ENCODE results near the gene CD99L2. TPM values are rescaled to one million over a fixed set of nuclear protein-coding genes. Genes with fewer than 3 reads are reported as not detected.
A peak's percentile ranks its signal among the peaks of the same experiment; 100 is the strongest.

The CD99L2 gene
- total RNA-seq, 4 donors from 2014 or later = 49.7 to 78.7 (median 58.1) TPM

DNA sequence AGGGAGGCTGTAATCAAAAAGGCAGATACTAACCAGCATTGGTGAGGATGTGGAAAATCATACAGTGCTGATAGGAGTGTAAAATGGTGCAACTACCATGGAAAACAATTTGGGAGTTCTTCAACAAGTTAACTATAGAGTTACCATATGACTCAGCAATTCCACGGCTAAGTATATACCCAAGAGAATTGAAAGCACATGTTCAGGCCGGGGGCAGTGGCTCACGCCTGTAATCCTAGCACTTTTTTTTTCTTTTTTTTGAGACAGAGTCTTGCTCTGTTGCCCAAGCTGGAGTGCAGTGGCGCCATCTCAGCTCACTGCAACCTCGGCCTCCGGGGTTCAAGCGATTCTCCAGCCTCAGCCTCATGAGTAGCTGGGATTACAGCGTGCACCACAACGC, 15.0 kb upstream of the CD99L2 start:
- ATAC-seq (ENCODE audit: low FRiP score) (no peak), DNase-seq (ENCODE audit: low spot score) (no peak)
- TF ChIP-seq, protein P1, sequence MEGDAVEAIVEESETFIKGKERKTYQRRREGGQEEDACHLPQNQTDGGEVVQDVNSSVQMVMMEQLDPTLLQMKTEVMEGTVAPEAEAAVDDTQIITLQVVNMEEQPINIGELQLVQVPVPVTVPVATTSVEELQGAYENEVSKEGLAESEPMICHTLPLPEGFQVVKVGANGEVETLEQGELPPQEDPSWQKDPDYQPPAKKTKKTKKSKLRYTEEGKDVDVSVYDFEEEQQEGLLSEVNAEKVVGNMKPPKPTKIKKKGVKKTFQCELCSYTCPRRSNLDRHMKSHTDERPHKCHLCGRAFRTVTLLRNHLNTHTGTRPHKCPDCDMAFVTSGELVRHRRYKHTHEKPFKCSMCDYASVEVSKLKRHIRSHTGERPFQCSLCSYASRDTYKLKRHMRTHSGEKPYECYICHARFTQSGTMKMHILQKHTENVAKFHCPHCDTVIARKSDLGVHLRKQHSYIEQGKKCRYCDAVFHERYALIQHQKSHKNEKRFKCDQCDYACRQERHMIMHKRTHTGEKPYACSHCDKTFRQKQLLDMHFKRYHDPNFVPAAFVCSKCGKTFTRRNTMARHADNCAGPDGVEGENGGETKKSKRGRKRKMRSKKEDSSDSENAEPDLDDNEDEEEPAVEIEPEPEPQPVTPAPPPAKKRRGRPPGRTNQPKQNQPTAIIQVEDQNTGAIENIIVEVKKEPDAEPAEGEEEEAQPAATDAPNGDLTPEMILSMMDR (IDR thresholded peaks at IDR 0.05) = no peak

DNA sequence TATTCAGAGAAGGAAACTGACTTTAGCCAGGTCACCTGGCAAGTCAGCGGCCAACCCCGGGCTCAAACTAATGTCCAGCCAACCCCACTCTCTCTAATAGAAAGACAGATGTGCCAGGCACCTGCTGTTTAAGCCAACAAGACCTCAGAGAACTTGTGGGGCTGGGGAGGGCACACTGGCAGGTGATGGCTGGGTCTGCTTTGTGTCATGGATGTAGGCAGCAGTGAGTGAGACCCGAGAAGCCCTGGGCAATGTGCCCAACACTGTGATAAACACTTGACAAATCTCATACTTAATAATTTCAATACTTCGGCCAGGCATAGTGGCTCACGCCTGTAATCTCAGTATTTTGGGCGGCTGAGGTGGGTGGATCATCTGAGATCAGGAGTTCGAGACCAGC, 9.0 kb upstream of the CD99L2 start:
- no peak for DNase-seq (ENCODE audit: low spot score)
- ATAC-seq (ENCODE audit: low FRiP score) = no peak
- TF ChIP-seq, protein P1 (IDR thresholded peaks at IDR 0.05) = no peak

DNA sequence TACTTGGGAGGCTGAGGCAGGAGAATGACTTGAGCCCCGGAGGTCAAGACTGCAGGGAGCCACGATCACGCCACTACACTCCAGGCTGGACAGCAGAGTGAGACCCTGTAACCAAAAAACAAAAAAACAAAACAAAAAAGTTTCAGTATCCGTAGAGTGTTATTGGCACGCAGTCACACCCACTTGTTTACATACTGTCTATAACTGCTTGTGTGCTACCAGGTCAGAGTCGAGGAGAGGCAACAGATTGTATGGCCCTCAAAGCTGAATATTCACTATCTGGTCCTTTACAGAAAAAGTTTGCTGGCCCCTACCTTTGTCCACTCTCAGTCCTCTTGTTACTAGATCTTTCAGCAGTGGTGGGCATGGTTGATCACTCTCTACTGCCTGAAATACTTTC, 8.2 kb upstream of the CD99L2 start:
- DNase-seq (ENCODE audit: low spot score) = no peak
- TF ChIP-seq, protein P1 (IDR thresholded peaks at IDR 0.05) = no peak
- ATAC-seq (ENCODE audit: low FRiP score) = no peak

DNA sequence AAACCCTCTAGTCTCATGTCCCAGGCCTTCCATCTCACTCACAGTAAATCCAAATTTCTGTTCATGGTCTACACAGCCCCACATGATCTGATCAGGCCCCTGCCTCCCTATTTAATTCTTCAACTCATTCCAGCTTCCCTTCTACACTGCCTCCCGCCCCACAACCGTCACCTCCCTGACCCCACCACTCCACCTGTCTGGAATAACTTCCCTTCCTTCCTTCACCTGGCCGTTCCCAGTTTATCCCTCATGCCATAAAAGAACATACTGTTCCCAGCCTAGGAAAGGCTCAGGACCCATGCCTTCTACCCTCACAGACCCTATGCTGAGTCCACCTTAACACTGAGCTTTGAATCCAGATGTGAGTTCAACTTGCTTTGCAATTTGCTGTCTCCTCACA, 6.8 kb upstream of the CD99L2 start:
- TF ChIP-seq, protein P1 (IDR thresholded peaks at IDR 0.05) = no peak
- no peak for ATAC-seq (ENCODE audit: low FRiP score)
- DNase-seq (ENCODE audit: low spot score) = no peak

DNA sequence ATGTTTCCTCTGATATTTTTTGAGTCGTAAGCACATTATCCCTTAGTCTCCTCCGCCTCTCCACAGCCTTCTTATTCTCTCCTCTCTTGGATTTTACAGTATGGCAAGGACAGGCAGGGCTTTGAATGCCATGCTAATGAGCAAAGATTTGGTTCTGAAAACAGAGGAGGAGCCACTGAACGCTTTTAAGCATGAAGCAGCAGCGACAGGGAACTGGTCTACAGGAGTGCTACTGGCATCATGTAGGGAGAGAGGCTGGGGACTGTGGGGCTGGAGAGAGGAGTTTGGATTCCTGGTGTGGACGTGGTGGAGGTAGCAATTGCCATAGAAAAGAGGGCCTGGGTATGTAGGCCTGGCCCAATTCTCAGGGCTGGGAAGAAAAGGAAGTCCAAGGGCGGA, 4.6 kb upstream of the CD99L2 start:
- ATAC-seq (ENCODE audit: low FRiP score) = no peak
- DNase-seq (ENCODE audit: low spot score) = no peak
- TF ChIP-seq, protein P1 (IDR thresholded peaks at IDR 0.05) = no peak

DNA sequence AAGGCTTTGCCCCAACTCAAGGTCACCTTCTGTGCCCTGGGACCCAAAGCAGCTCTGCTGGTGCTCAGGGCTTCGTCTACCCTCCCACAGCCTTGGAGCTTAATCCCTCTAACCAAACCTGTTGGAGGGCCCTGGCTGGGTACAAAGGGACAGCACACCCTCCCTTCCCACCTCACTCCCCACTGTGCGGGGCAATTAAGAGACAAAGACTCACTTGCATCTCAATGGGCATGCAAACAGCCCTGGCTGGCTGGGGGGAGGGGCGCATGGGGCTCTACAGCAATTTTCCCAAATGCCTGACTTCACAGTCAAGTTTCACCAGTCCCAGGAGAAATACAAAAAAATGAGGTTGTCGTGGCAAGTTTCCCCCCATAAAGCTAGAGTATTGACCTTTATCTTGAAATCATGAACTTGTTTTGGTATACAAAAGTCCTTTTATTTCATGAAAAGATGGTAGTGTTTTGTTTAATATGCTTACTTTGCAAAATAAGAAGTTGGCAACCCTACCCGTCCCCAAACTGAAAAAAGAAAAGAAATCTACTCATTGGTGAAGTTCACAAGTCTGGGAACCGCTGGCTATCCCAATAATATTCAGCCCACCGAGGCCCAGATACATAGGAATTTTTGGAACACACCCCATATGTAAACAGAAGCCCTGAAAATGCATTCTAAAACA, 4.1 kb upstream of the CD99L2 start:
- no peak for ATAC-seq (ENCODE audit: low FRiP score)
- DNase-seq (ENCODE audit: low spot score) = no peak
- TF ChIP-seq, protein P1 (IDR thresholded peaks at IDR 0.05) = no peak

DNA sequence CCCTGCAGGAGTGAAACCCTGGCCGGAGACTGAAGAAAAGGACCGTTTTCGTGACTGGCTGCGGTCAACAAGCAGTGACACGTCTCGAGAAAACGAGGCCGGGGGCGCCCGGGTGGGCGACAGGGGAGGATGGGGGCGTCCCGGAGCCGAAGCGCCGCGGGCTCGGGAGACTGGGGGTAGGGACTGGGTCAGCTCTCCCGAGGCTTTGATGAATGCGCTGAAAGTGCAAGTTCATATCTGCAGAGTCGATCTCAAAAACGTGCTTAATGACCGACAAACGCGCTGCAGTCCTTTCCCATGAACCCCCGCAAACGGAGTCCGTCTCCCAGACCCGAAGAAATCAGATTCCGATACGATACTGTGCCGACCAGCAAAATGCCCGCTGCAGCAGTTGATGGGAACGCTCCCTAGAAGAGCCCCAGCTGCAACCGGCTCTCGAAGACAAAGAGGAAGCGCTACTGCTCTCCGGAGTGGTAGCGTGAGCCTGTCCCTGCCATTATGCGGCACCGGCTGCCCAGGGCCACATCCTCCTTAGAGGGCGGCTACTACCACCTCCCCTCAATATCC, 806 bp upstream of the CD99L2 start:
- peak; percentile 26 for DNase-seq (ENCODE audit: low spot score)
- ATAC-seq (ENCODE audit: low FRiP score) = peak; percentile 19
- TF ChIP-seq, protein P1 (IDR thresholded peaks at IDR 0.05) = no peak

All from omental fat pad (tissue), 4 donors.